ENCODE measurements around the gene ORM2.

DNA sequence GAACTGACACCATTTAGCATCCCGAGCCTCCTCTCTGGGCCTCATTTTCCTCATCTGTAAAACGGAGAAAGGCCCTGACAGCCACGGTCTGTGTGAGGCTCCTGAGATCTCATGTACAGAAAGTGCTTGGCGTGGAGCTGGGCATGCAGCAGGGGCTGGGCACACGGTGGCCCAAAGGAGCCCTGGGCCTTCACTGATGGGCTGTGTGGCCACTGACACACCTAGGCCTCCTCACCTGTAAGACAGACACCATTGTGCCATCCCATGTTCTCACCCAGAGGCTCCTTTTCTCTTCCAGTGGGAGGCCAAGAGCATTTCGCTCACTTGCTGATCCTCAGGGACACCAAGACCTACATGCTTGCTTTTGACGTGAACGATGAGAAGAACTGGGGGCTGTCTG lies 5.2 kb upstream of the ORM2 start:
- TF ChIP-seq CTCF (IDR thresholded peaks at IDR 0.05 in 2 of 3, conservative IDR thresholded peaks at IDR 0.05 in 1 of 3; ENCODE audit: borderline replicate concordance in 1 of 3, insufficient read depth in 1 of 3, low read depth in 2 of 3, low read length in 2 of 3) (no peak), POLR2AphosphoS5 (IDR thresholded peaks at IDR 0.05; ENCODE audit: low read depth, low read length) (no peak)
